Neutrophil (primary cell): Measurements from ENCODE around the gene NPLOC4.

Source experiments
- H3K27ac ChIP-seq: fragments of 200-600 bp; sonication (generic); 2 replicates; pipeline ENCODE4 v1.5.1; 2016; ENCODE audit warnings: mild to moderate bottlenecking, moderate library complexity
- H3K27me3 ChIP-seq: fragments of 200-600 bp; sonication (generic); 2 replicates; pipeline ENCODE4 v1.6.0; 2016; ENCODE audit warnings: mild to moderate bottlenecking
- H3K36me3 ChIP-seq: fragments of 200-600 bp; sonication (generic); 2 replicates; pipeline ENCODE4 v1.5.1; 2017
- H3K4me1 ChIP-seq, 2 experiments: fragments of 200-600 bp in 1 of 2; sonication (generic) in 1 of 2; 1 replicate in 1 of 2; 2 replicates in 1 of 2; pipeline versions ENCODE4 v1.5.1 to v1.6.1; 2013 to 2016; ENCODE audit warnings: low read depth in 1 of 2, low read length in 1 of 2, mild to moderate bottlenecking in 1 of 2, moderate library complexity in 1 of 2; ENCODE audit not compliant: control insufficient read depth in 1 of 2, insufficient read depth in 1 of 2
- H3K4me3 ChIP-seq, 2 experiments: fragments of 200-600 bp in 1 of 2; sonication (generic) in 1 of 2; 1 replicate in 1 of 2; 2 replicates in 1 of 2; pipeline ENCODE4 v1.5.1; 2013 to 2016; ENCODE audit warnings: low read depth in 1 of 2, low read length in 1 of 2, mild to moderate bottlenecking in 1 of 2, moderate library complexity in 1 of 2
- H3K9me3 ChIP-seq: fragments of 200-600 bp; sonication (generic); 2 replicates; pipeline ENCODE4 v1.5.1; 2016
- TF ChIP-seq, protein P1 (sequence below): fragments of 200-600 bp; sonication (generic); IDR thresholded peaks from 2 replicates; pipeline ENCODE4 v1.5.1; 2016; ENCODE audit warnings: antibody characterized with exemption

NPLOC4 gene

DNA sequence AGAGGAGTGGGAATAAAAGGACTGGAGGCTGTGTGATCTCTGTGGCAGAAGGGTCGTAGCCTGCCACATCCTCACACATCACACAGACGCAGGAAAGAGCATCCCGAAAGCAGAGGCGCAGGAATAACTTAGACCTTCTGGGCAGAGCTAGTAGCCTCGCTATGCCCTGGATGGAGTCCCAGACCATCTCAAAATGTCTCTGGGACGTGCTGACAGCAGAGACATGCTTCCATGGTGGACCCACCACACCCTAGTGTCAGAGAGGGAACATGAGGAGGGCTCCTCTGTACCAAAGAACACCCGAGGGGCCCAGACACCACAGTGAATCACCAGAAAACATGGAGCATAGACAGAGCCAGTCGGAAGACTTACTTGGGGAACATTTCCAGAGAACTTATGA, 55.2 kb downstream of the NPLOC4 start:
- no peaks in the 10 kb centered on the region for H3K9me3 ChIP-seq
- H3K27ac ChIP-seq, result no peak overlapping the region
- H3K4me3 ChIP-seq, result no peak overlapping the region
- TF ChIP-seq, protein P1, sequence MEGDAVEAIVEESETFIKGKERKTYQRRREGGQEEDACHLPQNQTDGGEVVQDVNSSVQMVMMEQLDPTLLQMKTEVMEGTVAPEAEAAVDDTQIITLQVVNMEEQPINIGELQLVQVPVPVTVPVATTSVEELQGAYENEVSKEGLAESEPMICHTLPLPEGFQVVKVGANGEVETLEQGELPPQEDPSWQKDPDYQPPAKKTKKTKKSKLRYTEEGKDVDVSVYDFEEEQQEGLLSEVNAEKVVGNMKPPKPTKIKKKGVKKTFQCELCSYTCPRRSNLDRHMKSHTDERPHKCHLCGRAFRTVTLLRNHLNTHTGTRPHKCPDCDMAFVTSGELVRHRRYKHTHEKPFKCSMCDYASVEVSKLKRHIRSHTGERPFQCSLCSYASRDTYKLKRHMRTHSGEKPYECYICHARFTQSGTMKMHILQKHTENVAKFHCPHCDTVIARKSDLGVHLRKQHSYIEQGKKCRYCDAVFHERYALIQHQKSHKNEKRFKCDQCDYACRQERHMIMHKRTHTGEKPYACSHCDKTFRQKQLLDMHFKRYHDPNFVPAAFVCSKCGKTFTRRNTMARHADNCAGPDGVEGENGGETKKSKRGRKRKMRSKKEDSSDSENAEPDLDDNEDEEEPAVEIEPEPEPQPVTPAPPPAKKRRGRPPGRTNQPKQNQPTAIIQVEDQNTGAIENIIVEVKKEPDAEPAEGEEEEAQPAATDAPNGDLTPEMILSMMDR, result no peak
- peaks cover 71% of the 10 kb centered on the region for H3K36me3 ChIP-seq
- H3K4me1 ChIP-seq, result peaks cover 18 to 19% of the 10 kb centered on the region in 2 experiments
- H3K27me3 ChIP-seq, result no peaks in the 10 kb centered on the region

DNA sequence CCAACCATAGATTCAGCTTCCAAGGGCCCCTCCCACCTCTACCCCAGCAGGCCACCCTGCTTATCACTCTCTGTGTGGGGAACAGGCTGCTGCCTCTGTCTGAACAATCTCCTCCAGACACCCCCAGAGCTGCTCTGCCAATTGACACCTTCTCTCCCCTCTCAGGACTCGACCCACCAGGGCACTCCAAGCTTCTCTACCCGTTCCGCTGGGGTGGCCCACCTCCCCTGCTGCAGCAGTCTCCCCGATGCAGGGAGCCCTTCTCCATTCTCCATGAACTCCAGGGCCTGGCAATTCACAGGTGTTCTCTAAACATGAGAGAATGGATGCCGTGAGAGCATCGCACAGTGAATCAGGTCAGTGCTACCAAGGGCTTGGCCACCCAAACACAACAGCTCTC, 56.4 kb downstream of the NPLOC4 start:
- Histone ChIP-seq H3K4me1 (peaks cover 18 to 21% of the 10 kb centered on the region in 2 experiments), H3K36me3 (peaks cover 67% of the 10 kb centered on the region), H3K27ac (no peak overlapping the region), H3K27me3 (no peaks in the 10 kb centered on the region), H3K9me3 (no peaks in the 10 kb centered on the region), H3K4me3 (no peak overlapping the region)
- TF ChIP-seq, protein P1, result no peak

DNA sequence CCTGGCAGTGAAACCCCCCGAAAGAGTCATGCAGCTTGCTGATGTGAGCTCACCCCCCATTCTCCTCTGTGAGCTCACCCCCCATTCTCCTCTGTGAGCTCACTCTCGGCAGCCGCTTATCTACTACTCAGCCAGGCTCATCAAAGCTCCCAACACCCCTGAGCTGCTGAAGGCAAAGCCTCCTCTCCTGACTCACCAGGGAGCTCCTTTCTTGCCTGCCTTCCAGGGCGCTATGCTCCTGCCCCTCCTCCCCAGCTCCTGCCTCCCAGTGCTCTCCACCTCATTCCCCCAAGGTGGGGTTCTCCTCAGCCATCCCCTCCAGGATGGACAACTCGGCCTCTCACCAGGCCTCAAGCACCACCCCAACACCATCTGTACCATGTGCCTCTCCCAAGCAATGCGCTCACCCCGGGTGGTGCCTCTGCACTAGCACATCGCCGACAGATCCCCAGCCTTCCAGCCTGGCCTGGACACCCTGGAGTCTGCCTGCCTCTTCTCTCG, 57.0 kb downstream of the NPLOC4 start:
- Histone ChIP-seq H3K4me1 (peaks cover 18 to 21% of the 10 kb centered on the region in 2 experiments), H3K27ac (no peak overlapping the region), H3K36me3 (peaks cover 66% of the 10 kb centered on the region), H3K27me3 (no peaks in the 10 kb centered on the region), H3K4me3 (no peak overlapping the region), H3K9me3 (no peaks in the 10 kb centered on the region)
- TF ChIP-seq, protein P1, result no peak

DNA sequence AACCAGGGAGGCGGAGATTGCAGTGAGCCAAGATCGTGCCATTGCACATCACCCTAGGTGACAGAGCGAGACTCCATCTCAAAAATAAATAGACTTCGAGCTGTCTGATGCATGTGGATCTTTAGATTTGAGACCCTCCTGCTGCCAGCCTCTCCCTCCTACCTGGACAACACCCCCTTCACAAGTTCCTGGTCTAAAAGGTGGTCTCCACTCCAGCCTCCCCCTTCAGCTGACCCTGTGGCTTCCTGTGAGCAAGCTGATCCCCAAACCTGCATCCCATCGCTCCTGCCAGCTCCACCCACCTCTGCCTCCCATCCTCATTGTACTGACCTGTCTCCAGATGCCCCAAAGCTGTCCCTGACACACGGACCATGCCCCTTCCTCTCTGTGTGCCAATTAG, 57.6 kb downstream of the NPLOC4 start:
- H3K9me3 ChIP-seq, result no peaks in the 10 kb centered on the region
- H3K36me3 ChIP-seq, result peaks cover 70% of the 10 kb centered on the region
- TF ChIP-seq, protein P1, result no peak
- H3K4me3 ChIP-seq, result no peak overlapping the region
- H3K27ac ChIP-seq, result no peak overlapping the region
- H3K4me1 ChIP-seq, result peaks cover 18 to 21% of the 10 kb centered on the region in 2 experiments
- no peaks in the 10 kb centered on the region for H3K27me3 ChIP-seq

DNA sequence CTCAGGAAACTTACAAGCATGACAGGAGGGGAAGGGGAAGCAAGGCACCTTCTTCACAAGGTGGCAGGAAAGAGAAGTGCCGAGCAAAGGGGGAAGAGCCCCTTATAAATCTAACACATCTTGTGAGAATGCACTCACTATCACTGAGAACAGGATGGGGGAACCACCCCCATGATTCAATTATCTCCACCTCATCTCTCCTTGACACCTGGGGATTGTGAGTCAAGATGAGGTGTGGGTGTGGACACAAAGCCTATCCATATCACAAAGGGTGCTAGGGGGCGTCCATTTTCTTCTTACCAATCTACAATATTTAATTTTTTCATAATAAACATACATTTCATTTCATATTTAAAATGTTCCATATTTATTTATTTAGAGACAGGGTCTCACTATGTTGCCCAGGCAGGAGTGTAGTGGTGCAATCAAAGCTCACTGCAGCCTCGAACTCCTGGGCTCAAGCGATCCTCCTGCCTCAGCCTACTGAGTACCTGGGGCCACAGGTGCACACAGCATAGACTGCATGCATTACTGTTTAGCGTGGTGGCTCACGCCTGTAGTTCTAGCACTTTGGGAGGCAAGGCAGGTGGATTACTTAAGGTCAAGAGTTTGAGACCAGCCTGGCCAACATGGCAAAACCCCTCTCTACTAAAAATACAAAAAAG, 58.2 kb downstream of the NPLOC4 start:
- peaks cover 18 to 21% of the 10 kb centered on the region in 2 experiments for H3K4me1 ChIP-seq
- TF ChIP-seq, protein P1, result no peak
- no peaks in the 10 kb centered on the region for H3K9me3 ChIP-seq
- no peaks in the 10 kb centered on the region for H3K27me3 ChIP-seq
- H3K27ac ChIP-seq, result peak overlapping the region; percentile 78
- H3K36me3 ChIP-seq, result peaks cover 72% of the 10 kb centered on the region
- no peak overlapping the region for H3K4me3 ChIP-seq
